ENCODE data around the gene KLHDC8A.

KLHDC8A gene

DNA sequence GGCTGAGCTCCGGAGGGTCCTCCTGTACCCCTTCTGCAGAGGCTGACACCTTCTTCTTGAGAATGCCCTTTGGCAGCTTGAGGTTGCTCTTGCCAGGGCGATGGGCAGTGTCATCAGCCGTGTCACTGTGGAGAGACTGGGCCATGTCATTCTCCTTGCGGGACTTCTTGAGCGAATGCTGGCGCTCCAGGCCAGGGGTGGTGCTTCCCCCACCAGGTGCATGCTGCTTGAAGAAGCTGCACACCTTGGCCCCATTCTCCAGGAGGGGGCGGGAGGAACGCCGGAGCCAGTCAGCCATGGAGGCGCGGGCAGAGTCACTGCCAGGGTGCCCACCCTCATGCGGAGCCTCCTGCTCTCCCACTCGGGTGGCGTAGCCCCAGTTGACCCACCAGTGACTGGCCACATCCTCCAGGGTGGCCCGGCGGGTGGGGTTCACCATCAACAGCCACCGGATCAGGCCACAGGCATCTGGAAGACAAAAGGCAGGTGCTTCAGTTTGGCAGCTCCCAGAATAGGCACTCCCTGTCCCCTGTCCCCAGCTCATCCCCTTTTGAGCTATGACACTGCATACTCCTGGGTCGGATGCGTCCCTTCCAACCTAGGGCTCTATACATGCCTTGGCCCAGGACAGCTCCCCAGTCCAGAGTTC lies 52.6 kb downstream of the KLHDC8A start:
- Mint-ChIP-seq H3K27me3 (ENCODE audit: low read depth, poor library complexity) (peaks cover 2% of the 10 kb centered on the region), H3K4me1 (peaks cover 34% of the 10 kb centered on the region), H3K27ac (peak overlapping the region; percentile 15), H3K4me3 (no peak overlapping the region), H3K9me3 (no peaks in the 10 kb centered on the region), H3K36me3 (ENCODE audit: low read depth) (peaks cover 48% of the 10 kb centered on the region)
- DNase-seq = no peak
- TF ChIP-seq, protein P1, sequence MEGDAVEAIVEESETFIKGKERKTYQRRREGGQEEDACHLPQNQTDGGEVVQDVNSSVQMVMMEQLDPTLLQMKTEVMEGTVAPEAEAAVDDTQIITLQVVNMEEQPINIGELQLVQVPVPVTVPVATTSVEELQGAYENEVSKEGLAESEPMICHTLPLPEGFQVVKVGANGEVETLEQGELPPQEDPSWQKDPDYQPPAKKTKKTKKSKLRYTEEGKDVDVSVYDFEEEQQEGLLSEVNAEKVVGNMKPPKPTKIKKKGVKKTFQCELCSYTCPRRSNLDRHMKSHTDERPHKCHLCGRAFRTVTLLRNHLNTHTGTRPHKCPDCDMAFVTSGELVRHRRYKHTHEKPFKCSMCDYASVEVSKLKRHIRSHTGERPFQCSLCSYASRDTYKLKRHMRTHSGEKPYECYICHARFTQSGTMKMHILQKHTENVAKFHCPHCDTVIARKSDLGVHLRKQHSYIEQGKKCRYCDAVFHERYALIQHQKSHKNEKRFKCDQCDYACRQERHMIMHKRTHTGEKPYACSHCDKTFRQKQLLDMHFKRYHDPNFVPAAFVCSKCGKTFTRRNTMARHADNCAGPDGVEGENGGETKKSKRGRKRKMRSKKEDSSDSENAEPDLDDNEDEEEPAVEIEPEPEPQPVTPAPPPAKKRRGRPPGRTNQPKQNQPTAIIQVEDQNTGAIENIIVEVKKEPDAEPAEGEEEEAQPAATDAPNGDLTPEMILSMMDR (IDR thresholded peaks at IDR 0.05) = no peak

DNA sequence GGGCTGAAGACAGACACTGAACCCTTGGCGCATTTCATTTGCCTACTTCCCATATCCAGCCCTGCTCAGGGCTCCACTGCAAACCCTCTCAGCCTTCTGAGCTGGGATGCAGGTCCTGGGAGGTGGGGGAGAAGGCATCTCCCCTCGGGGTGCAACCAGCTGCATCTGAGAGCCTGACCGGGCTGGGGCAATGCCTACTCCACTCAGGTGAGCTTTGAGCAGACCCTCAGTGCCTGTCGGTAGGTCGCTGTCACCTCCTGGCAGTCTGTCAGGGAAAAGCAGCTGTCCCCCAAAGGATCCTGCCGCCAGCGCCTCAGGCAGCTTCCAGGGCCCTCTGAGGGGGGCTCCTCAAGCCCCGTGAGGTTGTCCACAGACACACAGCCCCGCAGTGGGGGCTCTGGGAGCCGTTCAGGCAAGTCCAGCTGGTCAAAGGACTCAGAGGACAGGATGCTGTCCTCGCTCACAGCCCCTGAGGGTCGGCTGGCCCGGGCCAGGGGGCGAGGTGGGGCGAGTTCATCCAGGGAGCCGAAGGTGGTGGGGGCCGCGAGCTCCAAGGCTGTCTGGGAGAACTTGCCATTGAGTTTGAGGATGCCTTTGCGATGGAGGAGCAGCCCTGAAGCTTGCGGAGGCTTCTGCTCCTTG lies 53.4 kb downstream of the KLHDC8A start:
- Mint-ChIP-seq H3K27ac (peak overlapping the region; percentile 72), H3K9me3 (no peaks in the 10 kb centered on the region), H3K4me1 (peaks cover 42% of the 10 kb centered on the region), H3K27me3 (ENCODE audit: low read depth, poor library complexity) (peaks cover 2% of the 10 kb centered on the region), H3K4me3 (no peak overlapping the region), H3K36me3 (ENCODE audit: low read depth) (peaks cover 41% of the 10 kb centered on the region)
- TF ChIP-seq, protein P1 (IDR thresholded peaks at IDR 0.05) = no peak
- DNase-seq = no peak

DNA sequence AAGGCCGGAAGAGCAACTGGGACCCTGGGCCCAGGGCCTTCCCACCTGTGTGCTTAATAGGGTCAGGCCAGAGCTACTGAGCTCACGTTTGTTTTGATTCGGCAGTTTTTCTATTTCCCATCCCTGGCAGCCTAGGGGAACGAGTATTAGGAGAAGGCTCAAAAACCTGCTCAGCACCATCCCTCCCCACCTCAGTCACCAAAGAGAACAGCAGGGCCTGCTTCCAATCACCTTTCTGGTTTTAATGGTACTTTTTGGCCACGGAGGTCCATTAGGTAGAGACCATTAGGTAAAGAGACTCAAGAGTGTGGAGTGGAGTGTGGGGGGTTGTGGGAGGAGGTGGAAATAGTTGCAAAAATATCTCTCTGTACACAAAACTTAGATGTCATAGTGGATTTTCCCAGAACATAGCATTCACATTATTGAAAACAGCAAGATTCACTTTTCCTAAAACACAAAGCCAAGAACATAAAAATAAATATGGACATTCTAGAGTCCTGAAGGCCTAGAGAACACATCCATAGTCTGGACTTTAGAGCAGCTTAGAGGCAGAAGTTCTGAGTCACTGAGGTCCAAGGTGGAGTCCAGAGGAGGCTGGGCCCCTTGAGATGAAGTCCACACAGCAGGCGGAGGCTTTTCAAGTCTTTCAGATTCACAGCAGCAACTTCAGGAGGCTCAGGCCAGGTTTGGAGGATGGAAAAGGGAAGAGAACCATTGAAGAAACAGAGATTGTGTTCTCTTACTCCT lies 54.7 kb downstream of the KLHDC8A start:
- peaks cover 31% of the 10 kb centered on the region for H3K36me3 Mint-ChIP-seq (ENCODE audit: low read depth)
- DNase-seq = no peak
- H3K4me1 Mint-ChIP-seq = peaks cover 55% of the 10 kb centered on the region
- peak overlapping the region; percentile 97 for H3K27ac Mint-ChIP-seq
- peaks cover 2% of the 10 kb centered on the region for H3K27me3 Mint-ChIP-seq (ENCODE audit: low read depth, poor library complexity)
- H3K4me3 Mint-ChIP-seq = peak overlapping the region; percentile 67
- TF ChIP-seq, protein P1 (IDR thresholded peaks at IDR 0.05) = no peak
- no peaks in the 10 kb centered on the region for H3K9me3 Mint-ChIP-seq

DNA sequence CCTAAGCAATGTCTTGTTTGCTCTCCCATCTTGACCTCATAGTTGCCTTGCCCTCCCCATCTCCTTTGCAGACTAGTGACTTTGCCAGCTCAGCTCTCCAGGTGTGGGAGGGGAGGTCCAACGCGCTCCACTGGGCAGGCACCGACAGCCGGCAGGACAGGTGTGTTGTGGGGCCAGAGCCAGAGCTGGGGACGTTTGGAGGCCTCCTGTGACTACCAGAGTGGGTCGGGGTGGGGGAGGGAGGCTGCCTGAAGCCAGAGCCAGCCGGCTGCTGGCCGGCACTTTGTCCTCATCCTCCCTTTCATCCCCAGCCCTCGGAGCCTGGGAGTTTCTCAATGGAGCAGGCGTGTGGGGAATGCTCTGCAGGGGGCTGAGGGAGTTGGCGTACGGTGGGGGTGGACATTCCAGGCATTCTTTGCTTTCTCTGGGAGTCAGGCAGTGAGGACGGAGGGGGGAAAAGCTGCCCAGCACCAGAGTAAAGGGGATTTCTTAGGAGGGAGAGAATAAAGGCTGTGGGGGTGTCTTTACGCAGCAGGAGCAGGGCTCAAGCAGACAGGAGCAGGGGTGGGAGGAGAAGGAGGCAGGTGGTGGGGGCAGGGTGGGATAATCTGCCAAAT lies 55.4 kb downstream of the KLHDC8A start:
- Mint-ChIP-seq H3K9me3 (no peaks in the 10 kb centered on the region), H3K36me3 (ENCODE audit: low read depth) (peaks cover 24% of the 10 kb centered on the region), H3K4me1 (peaks cover 62% of the 10 kb centered on the region), H3K27me3 (ENCODE audit: low read depth, poor library complexity) (peaks cover 2% of the 10 kb centered on the region), H3K4me3 (peak overlapping the region; percentile 67), H3K27ac (peak overlapping the region; percentile 97)
- DNase-seq = peak; percentile 82
- TF ChIP-seq, protein P1 (IDR thresholded peaks at IDR 0.05) = no peak

DNA sequence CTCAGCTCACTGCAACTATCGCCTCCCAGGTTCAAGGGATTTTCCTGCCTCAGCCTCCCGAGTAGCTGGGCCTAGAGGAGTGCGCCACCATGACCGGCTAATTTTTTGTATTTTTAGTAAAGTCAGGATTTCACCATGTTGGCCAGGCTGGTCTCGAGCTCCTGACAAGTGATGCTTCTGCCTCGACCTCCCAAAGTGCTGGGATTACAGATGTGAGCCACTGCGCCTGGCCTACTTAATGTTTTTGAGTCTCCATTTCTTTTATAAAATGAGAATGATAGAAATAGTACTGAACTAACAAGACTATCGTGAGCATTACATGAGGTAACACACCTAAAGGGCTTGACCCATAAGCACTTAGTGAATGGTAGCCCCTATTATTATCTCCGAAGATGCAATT lies 56.6 kb downstream of the KLHDC8A start:
- Mint-ChIP-seq H3K4me3 (peak overlapping the region; percentile 67), H3K27me3 (ENCODE audit: low read depth, poor library complexity) (peaks cover 4% of the 10 kb centered on the region), H3K9me3 (no peaks in the 10 kb centered on the region), H3K27ac (peak overlapping the region; percentile 97), H3K36me3 (ENCODE audit: low read depth) (peaks cover 13% of the 10 kb centered on the region), H3K4me1 (peaks cover 74% of the 10 kb centered on the region)
- TF ChIP-seq, protein P1 (IDR thresholded peaks at IDR 0.05) = no peak
- DNase-seq = no peak

Measured in nephron progenitor cell (in vitro differentiated cells).